ENCODE measurements around the gene OCLN. TPM values are rescaled to one million over a fixed set of nuclear protein-coding genes. Genes with fewer than 3 reads are reported as not detected.
"Not testable (repeated sequence)": the region's sequence is repeated elsewhere in the genome, so short reads cannot be mapped to it uniquely, and the experiment has no call there.

The OCLN gene
- total RNA-seq, 2 donors from 2014 or later = 2.0 to 9.0 TPM

GRCh38 chr5:69560587-69561431 is 68.2 kb downstream of the OCLN start:
- H3K4me3 Mint-ChIP-seq = peak overlapping the region; percentile 72
- DNase-seq; H3K27ac Mint-ChIP-seq; ATAC-seq; H3K4me1 Mint-ChIP-seq; H3K27me3 Mint-ChIP-seq; H3K9me3 ChIP-seq (ENCODE audit: control insufficient read depth, low read length, poor library complexity, severe bottlenecking); H3K36me3 Mint-ChIP-seq (ENCODE audit: low read depth): not testable (repeated sequence)

GRCh38 chr5:69566172-69566571 is 73.6 kb downstream of the OCLN start:
- not testable (repeated sequence) for H3K4me1 Mint-ChIP-seq; DNase-seq; H3K27ac Mint-ChIP-seq; H3K4me3 Mint-ChIP-seq; ATAC-seq; H3K36me3 Mint-ChIP-seq (ENCODE audit: low read depth); H3K9me3 ChIP-seq (ENCODE audit: control insufficient read depth, low read length, poor library complexity, severe bottlenecking); H3K27me3 Mint-ChIP-seq

- H3K27me3 Mint-ChIP-seq; H3K4me3 Mint-ChIP-seq; ATAC-seq; H3K36me3 Mint-ChIP-seq (ENCODE audit: low read depth); H3K4me1 Mint-ChIP-seq; DNase-seq; H3K9me3 ChIP-seq (ENCODE audit: control insufficient read depth, low read length, poor library complexity, severe bottlenecking); H3K27ac Mint-ChIP-seq: not testable (repeated sequence)
Measured at GRCh38 chr5:69568072-69568471, 75.5 kb downstream of the OCLN start.

GRCh38 chr5:69583356-69583755 is 90.8 kb downstream of the OCLN start:
- H3K4me1 Mint-ChIP-seq; H3K36me3 Mint-ChIP-seq (ENCODE audit: low read depth); H3K9me3 ChIP-seq (ENCODE audit: control insufficient read depth, low read length, poor library complexity, severe bottlenecking); H3K4me3 Mint-ChIP-seq; H3K27ac Mint-ChIP-seq; DNase-seq; H3K27me3 Mint-ChIP-seq; ATAC-seq: not testable (repeated sequence)

GRCh38 chr5:69596114-69596840 is 103.7 kb downstream of the OCLN start:
- H3K36me3 Mint-ChIP-seq (ENCODE audit: low read depth); H3K4me3 Mint-ChIP-seq; H3K9me3 ChIP-seq (ENCODE audit: control insufficient read depth, low read length, poor library complexity, severe bottlenecking); H3K27me3 Mint-ChIP-seq; DNase-seq; H3K27ac Mint-ChIP-seq; H3K4me1 Mint-ChIP-seq: not testable (repeated sequence)
- ATAC-seq = peak; percentile 39

- H3K36me3 Mint-ChIP-seq (ENCODE audit: low read depth); H3K4me3 Mint-ChIP-seq; ATAC-seq; H3K27me3 Mint-ChIP-seq; H3K27ac Mint-ChIP-seq; H3K9me3 ChIP-seq (ENCODE audit: control insufficient read depth, low read length, poor library complexity, severe bottlenecking); H3K4me1 Mint-ChIP-seq; DNase-seq: not testable (repeated sequence)
Measured at GRCh38 chr5:69601947-69602346, 109.4 kb downstream of the OCLN start.

GRCh38 chr5:69606839-69607238 is 114.2 kb downstream of the OCLN start:
- H3K4me1 Mint-ChIP-seq; H3K9me3 ChIP-seq (ENCODE audit: control insufficient read depth, low read length, poor library complexity, severe bottlenecking); DNase-seq; H3K36me3 Mint-ChIP-seq (ENCODE audit: low read depth); H3K27ac Mint-ChIP-seq; H3K27me3 Mint-ChIP-seq; H3K4me3 Mint-ChIP-seq: not testable (repeated sequence)
- peak; percentile 37 for ATAC-seq

Other genes starting within 250 kb of the OCLN start
- 1 to 10 TPM; 3.4 to 5.3 TPM for gene CCDC125, start 160.0 kb upstream of the OCLN start, total RNA-seq
- gene AK6, start 123.3 kb upstream of the OCLN start, total RNA-seq = 10 to 100 TPM in 1 of 2 donors, 1 to 10 TPM in 1; 8.8 to 12.6 TPM
- 10 to 100 TPM; 44.3 to 45.5 TPM for gene TAF9, start 123.3 kb upstream of the OCLN start, total RNA-seq
- gene RAD17, start 123.0 kb upstream of the OCLN start, total RNA-seq = 10 to 100 TPM; 19.9 TPM
- under 1 TPM; 0.12 to 0.26 TPM for gene MARVELD2, start 77.7 kb upstream of the OCLN start, total RNA-seq
- gene GTF2H2C, start 67.4 kb downstream of the OCLN start, total RNA-seq = 10 to 100 TPM; 26.6 to 41.6 TPM

Measured in T-helper 17 cell (primary cell).